K562 (cell line): ENCODE results near the gene EN1. TPM values are rescaled to one million over a fixed set of nuclear protein-coding genes. Genes with fewer than 3 reads are reported as not detected.

Experiments used
- DACH1 ChIP-seq: fragments of 450-650 bp; IDR thresholded peaks from 2 replicates; pipeline ENCODE4 v1.6.1; 2018; ENCODE audit not compliant: partially characterized antibody
- HLTF ChIP-seq: fragments of 450-650 bp; IDR thresholded peaks from 2 replicates; pipeline ENCODE4 v1.6.1; 2016
- KLF13 ChIP-seq: fragments of 450-650 bp; IDR thresholded peaks from 2 replicates; pipeline ENCODE4 v1.6.1; 2016; ENCODE audit warnings: missing genetic modification characterization, low read depth, mild to moderate bottlenecking, missing compliant biosample characterization, moderate library complexity, borderline replicate concordance
- MAFG ChIP-seq: fragments of 450-650 bp; conservative IDR thresholded peaks from 2 replicates; pipeline ENCODE4 v1.6.1; 2016; ENCODE audit warnings: missing genetic modification characterization, missing compliant biosample characterization
- RUNX1 ChIP-seq: sonication (generic); IDR thresholded peaks from 2 replicates; pipeline ENCODE4 v1.6.1; 2016; ENCODE audit warnings: antibody characterized with exemption, low read depth
- SRF ChIP-seq, 2 experiments: fragments of 250-450, 450-650 bp in 1 of 2; sonication (Bioruptor Pico) in 1 of 2; sonication (generic) in 1 of 2; formaldehyde crosslinking; IDR thresholded peaks; 2 replicates each; pipeline versions ENCODE4 v1.5.0 to v1.5.1; 2020 to 2022; ENCODE audit warnings: mild to moderate bottlenecking in 1 of 2, missing genetic modification reagents in 1 of 2
- TCFL5 ChIP-seq: fragments of 250-450 bp; sonication (Bioruptor Pico); conservative IDR thresholded peaks from 2 replicates; pipeline ENCODE4 v1.6.1; 2021; ENCODE audit warnings: mild to moderate bottlenecking, moderate library complexity, matching md5 sums
- XRCC3 ChIP-seq: fragments of 450-650 bp; IDR thresholded peaks from 2 replicates; pipeline ENCODE4 v1.6.1; 2017; ENCODE audit warnings: mild to moderate bottlenecking, moderate library complexity
- ZBTB7A ChIP-seq: IDR thresholded peaks from 2 replicates; pipeline ENCODE4 v1.6.1; 2011; ENCODE audit warnings: low read depth, mild to moderate bottlenecking, low read length, moderate library complexity, borderline replicate concordance; ENCODE audit not compliant: control insufficient read depth
- ZFP36 ChIP-seq: fragments of 150-350 bp; IDR thresholded peaks from 2 replicates; pipeline ENCODE4 v1.6.1; 2018; ENCODE audit warnings: low read length, low read depth; ENCODE audit not compliant: partially characterized antibody
- ZKSCAN1 ChIP-seq: fragments of 150-350 bp; IDR thresholded peaks from 2 replicates; pipeline ENCODE4 v1.6.1; 2016; ENCODE audit warnings: low read depth, low read length
- ZNF384 ChIP-seq: IDR thresholded peaks from 2 replicates; pipeline ENCODE4 v1.6.1; 2012; ENCODE audit warnings: low read depth, low read length, improper control_type of control experiment
- ZNF644 ChIP-seq: fragments of 200-800 bp; sonication (Bioruptor generic); IDR thresholded peaks from 2 replicates; pipeline ENCODE4 v1.6.1; 2016; ENCODE audit warnings: low read depth, missing genetic modification characterization, missing compliant biosample characterization
- polyA plus RNA-seq, 8 experiments: library from polyadenylated mRNA; depleted of rRNA in 4 of 8; stranded (reverse) in 5 of 8; unstranded in 3 of 8; fragments of >200 nt; fragmentation: Nextera tagmentation in 2 of 8; fragmentation: Illumina TruSeq in 1 of 8; extraction: Ambion mirVana in 2 of 8; extraction: Trizol in 1 of 8; gene quantifications; 2 replicates each; pipeline versions ENCODE4 v1.2.1 to v1.2.3, GENCODE V29; 2011 to 2014; ENCODE audit warnings: inconsistent platforms in 1 of 8, missing spikeins in 1 of 8
- total RNA-seq, 7 experiments: library from RNA; depleted of rRNA in 6 of 7; stranded (reverse); fragments of >200 nt in 6 of 7; fragmentation: Illumina TruSeq in 2 of 7; extraction: Trizol in 2 of 7; gene quantifications; 2 replicates each; pipeline versions ENCODE4 v1.2.1 to v1.2.3, GENCODE V29; 2011 to 2021; ENCODE audit warnings: low replicate concordance in 1 of 7
- TF ChIP-seq, protein P1 (sequence below), 3 experiments: fragments of 200-800 bp in 1 of 3; sonication (Bioruptor generic) in 1 of 3; sonication (generic) in 1 of 3; formaldehyde crosslinking in 1 of 3; IDR thresholded peaks; 2 replicates each; pipeline versions ENCODE4 v1.6.1 to v1.8.0; 2016 to 2022; ENCODE audit warnings: mild to moderate bottlenecking in 2 of 3, missing compliant biosample characterization in 2 of 3, missing genetic modification characterization in 2 of 3, missing genetic modification reagents in 1 of 3
- TF ChIP-seq, protein P2 (sequence below): sonication (generic); formaldehyde crosslinking; IDR thresholded peaks from 2 replicates; pipeline ENCODE4 v1.5.0; 2020; ENCODE audit warnings: missing genetic modification reagents
- TF ChIP-seq, protein P3 (sequence below), 2 experiments: IDR thresholded peaks in 1 of 2; conservative IDR thresholded peaks in 1 of 2; 2 replicates each; pipeline ENCODE4 v1.6.1; 2016; ENCODE audit warnings: low read depth in 2 of 2, mild to moderate bottlenecking in 1 of 2, missing compliant biosample characterization in 1 of 2, missing genetic modification characterization in 1 of 2, moderate library complexity in 1 of 2
- TF ChIP-seq, protein P4 (sequence below): fragments of 200-800 bp; sonication (Bioruptor generic); IDR thresholded peaks from 2 replicates; pipeline ENCODE4 v1.6.1; 2017; ENCODE audit warnings: missing genetic modification characterization, missing compliant biosample characterization
- TF ChIP-seq, protein P5 (sequence below): sonication (generic); formaldehyde crosslinking; IDR thresholded peaks from 2 replicates; pipeline ENCODE4 v1.8.0; 2022; ENCODE audit warnings: mild to moderate bottlenecking, low read depth, missing genetic modification reagents

Gene EN1
- total and polyA plus RNA-seq, 9 of the 15 experiments (the other 6 are each of a cell fraction or from before 2014, with no cell fraction given), result 0.06 to 2.0 (median 0.51) TPM

DNA sequence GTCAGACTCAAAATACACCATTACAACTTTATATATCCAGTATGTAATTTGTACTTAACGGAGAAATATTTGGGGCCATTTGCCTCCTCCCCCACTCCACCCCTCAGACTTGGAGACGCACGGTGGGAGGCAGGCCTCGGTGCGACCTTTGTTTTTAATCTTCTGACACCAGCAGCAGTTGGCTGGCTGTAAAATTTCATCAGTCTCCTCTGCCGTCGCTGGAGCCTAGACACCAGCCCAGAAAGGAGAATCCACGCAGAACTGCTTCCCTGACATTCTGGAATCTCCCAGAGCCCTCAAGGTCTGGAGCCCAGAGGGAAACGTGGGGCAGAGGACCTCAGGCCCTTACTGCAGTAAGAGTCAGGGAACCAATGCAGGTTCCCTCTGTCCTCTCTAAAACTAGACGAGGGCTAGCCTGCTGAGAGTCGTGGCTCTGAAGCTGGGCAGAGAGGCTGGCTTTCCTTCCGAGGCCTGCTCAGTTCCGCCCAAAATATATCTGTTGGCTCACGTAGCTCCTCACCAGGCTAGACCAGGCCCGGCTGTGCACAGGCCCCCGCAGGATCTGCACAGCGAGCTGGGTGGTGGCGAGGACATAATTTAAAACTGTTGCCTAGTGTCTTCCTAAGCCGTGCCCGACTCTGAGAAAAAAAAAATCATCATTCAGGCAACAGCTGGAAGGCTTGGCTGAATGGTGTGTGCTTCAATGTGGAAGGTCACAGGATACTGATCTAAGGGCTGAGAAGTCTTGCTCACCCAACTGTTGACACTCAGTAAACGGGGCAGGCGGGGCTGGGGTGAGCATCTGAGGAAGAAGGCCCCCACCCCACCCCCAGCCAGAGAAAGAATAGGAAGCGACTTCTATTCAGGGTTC lies 40.4 kb downstream of the EN1 start (continued):
- peak; percentile 40; the same call in 1 of the 2 replicates for TF ChIP-seq ZBTB7A
- TF ChIP-seq, protein P1, sequence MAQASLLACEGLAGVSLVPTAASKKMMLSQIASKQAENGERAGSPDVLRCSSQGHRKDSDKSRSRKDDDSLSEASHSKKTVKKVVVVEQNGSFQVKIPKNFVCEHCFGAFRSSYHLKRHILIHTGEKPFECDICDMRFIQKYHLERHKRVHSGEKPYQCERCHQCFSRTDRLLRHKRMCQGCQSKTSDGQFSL (CRISPR knock-in tag; IDR thresholded peaks at IDR 0.05), result no peak
- TF ChIP-seq, protein P1 (tag; IDR thresholded peaks at IDR 0.05), result 0 out of 4 replicates have a peak, but pooled peaks of 1 of the 2 experiments have one; percentile 31
- TF ChIP-seq, protein P2, sequence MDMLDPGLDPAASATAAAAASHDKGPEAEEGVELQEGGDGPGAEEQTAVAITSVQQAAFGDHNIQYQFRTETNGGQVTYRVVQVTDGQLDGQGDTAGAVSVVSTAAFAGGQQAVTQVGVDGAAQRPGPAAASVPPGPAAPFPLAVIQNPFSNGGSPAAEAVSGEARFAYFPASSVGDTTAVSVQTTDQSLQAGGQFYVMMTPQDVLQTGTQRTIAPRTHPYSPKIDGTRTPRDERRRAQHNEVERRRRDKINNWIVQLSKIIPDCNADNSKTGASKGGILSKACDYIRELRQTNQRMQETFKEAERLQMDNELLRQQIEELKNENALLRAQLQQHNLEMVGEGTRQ (CRISPR knock-in tag), result no peak
- no peak for TF ChIP-seq HLTF
- TF ChIP-seq ZKSCAN1, result no peak
- no peak for TF ChIP-seq RUNX1
- no peak for TF ChIP-seq ZFP36
- no peak for TF ChIP-seq MAFG (tag)
- TF ChIP-seq, protein P3, sequence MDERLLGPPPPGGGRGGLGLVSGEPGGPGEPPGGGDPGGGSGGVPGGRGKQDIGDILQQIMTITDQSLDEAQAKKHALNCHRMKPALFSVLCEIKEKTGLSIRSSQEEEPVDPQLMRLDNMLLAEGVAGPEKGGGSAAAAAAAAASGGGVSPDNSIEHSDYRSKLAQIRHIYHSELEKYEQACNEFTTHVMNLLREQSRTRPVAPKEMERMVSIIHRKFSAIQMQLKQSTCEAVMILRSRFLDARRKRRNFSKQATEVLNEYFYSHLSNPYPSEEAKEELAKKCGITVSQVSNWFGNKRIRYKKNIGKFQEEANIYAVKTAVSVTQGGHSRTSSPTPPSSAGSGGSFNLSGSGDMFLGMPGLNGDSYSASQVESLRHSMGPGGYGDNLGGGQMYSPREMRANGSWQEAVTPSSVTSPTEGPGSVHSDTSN (CRISPR knock-in tag; IDR thresholded peaks at IDR 0.05; ENCODE audit: low read depth), result no peak
- TF ChIP-seq, protein P3 (tag; conservative IDR thresholded peaks at IDR 0.05; ENCODE audit: low read depth), result no peak
- TF ChIP-seq KLF13 (tag), result no peak
- peak; percentile 27 for TF ChIP-seq DACH1
- TF ChIP-seq ZNF644 (tag), result 0 out of 2 replicates have a peak, but pooled peaks have one; percentile 61
- no peak for TF ChIP-seq XRCC3
- TF ChIP-seq, protein P4, sequence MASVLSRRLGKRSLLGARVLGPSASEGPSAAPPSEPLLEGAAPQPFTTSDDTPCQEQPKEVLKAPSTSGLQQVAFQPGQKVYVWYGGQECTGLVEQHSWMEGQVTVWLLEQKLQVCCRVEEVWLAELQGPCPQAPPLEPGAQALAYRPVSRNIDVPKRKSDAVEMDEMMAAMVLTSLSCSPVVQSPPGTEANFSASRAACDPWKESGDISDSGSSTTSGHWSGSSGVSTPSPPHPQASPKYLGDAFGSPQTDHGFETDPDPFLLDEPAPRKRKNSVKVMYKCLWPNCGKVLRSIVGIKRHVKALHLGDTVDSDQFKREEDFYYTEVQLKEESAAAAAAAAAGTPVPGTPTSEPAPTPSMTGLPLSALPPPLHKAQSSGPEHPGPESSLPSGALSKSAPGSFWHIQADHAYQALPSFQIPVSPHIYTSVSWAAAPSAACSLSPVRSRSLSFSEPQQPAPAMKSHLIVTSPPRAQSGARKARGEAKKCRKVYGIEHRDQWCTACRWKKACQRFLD (CRISPR knock-in tag), result peak; percentile 65; the same call in 1 of the 2 replicates
- no peak for TF ChIP-seq SRF (CRISPR knock-in tag; IDR thresholded peaks at IDR 0.05)
- TF ChIP-seq ZNF384, result 0 out of 2 replicates have a peak, but pooled peaks have one; percentile 41
- TF ChIP-seq, protein P5, sequence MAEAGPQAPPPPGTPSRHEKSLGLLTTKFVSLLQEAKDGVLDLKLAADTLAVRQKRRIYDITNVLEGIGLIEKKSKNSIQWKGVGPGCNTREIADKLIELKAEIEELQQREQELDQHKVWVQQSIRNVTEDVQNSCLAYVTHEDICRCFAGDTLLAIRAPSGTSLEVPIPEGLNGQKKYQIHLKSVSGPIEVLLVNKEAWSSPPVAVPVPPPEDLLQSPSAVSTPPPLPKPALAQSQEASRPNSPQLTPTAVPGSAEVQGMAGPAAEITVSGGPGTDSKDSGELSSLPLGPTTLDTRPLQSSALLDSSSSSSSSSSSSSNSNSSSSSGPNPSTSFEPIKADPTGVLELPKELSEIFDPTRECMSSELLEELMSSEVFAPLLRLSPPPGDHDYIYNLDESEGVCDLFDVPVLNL (CRISPR knock-in tag), result no peak
- no peak for TF ChIP-seq TCFL5 (CRISPR knock-in tag)
